Activated effector memory CD4-positive, alpha-beta T cell treated with anti-CD3 and anti-CD28 coated beads, Interleukin-2, amount 50 U/mL, for 16 hours (primary cell): ENCODE results near the gene PSAPL1.

ENCODE experiments used
- DNase-seq: peaks from one replicate; pipeline ENCODE4 v3.0.0-alpha.2; 2020

The PSAPL1 gene

GRCh38 chr4:7434766-7435150 lies at the start of gene PSAPL1:
Gene PSAPL1 (minus strand): TSS chr4:7434930. CDS start chr4:7434879, 51 bp downstream.
- no peak for DNase-seq

GRCh38 chr4:7481227-7481626 lies 46.5 kb upstream of the PSAPL1 start:
- DNase-seq, result no peak

GRCh38 chr4:7480423-7480822 lies 45.7 kb upstream of the PSAPL1 start:
- DNase-seq, result no peak

- DNase-seq, result no peak
Observed at GRCh38 chr4:7478665-7479064, 43.9 kb upstream of the PSAPL1 start.

GRCh38 chr4:7477695-7478094 lies 43.0 kb upstream of the PSAPL1 start:
- no peak for DNase-seq

- DNase-seq, result no peak
Observed at GRCh38 chr4:7476820-7477219, 42.1 kb upstream of the PSAPL1 start.

- DNase-seq, result no peak
Observed at GRCh38 chr4:7475207-7475606, 40.5 kb upstream of the PSAPL1 start.

GRCh38 chr4:7474320-7474719 lies 39.6 kb upstream of the PSAPL1 start:
- DNase-seq, result no peak

GRCh38 chr4:7473081-7473480 lies 38.4 kb upstream of the PSAPL1 start:
- DNase-seq, result no peak

GRCh38 chr4:7472442-7473013 lies 37.8 kb upstream of the PSAPL1 start:
- DNase-seq, result no peak

- no peak for DNase-seq
Observed at GRCh38 chr4:7470522-7471128, 35.9 kb upstream of the PSAPL1 start.

- no peak for DNase-seq
Observed at GRCh38 chr4:7470111-7470510, 35.4 kb upstream of the PSAPL1 start.

- no peak for DNase-seq
Observed at GRCh38 chr4:7469023-7469422, 34.3 kb upstream of the PSAPL1 start.

GRCh38 chr4:7467471-7467870 lies 32.7 kb upstream of the PSAPL1 start:
- no peak for DNase-seq

- no peak for DNase-seq
Observed at GRCh38 chr4:7466904-7467303, 32.2 kb upstream of the PSAPL1 start.

- DNase-seq, result no peak
Observed at GRCh38 chr4:7466215-7466614, 31.5 kb upstream of the PSAPL1 start.

GRCh38 chr4:7465017-7465416 lies 30.3 kb upstream of the PSAPL1 start:
- no peak for DNase-seq

GRCh38 chr4:7464259-7464655 lies 29.5 kb upstream of the PSAPL1 start:
- DNase-seq, result no peak

GRCh38 chr4:7463566-7464258 lies 29.0 kb upstream of the PSAPL1 start:
- no peak for DNase-seq

GRCh38 chr4:7462509-7462971 lies 27.8 kb upstream of the PSAPL1 start:
- no peak for DNase-seq

GRCh38 chr4:7461230-7461629 lies 26.5 kb upstream of the PSAPL1 start:
- no peak for DNase-seq

- DNase-seq, result no peak
Observed at GRCh38 chr4:7460566-7460965, 25.8 kb upstream of the PSAPL1 start.

GRCh38 chr4:7459471-7459870 lies 24.7 kb upstream of the PSAPL1 start:
- DNase-seq, result no peak

GRCh38 chr4:7458477-7458876 lies 23.7 kb upstream of the PSAPL1 start:
- no peak for DNase-seq

GRCh38 chr4:7458066-7458425 lies 23.3 kb upstream of the PSAPL1 start:
- no peak for DNase-seq
